Astrocyte of the spinal cord (primary cell): ENCODE data around the gene SIX3.

Source experiments
- DNase-seq: peaks from one replicate; pipeline ENCODE4 v3.0.0; 2011; ENCODE audit warnings: low read depth, low spot score
- H3K4me3 ChIP-seq: 2 replicates; pipeline ENCODE4 v1.5.1; 2011; ENCODE audit warnings: low read depth, mild to moderate bottlenecking, low read length, moderate library complexity
- CTCF ChIP-seq: IDR thresholded peaks from 2 replicates; pipeline ENCODE4 v1.5.1; 2012; ENCODE audit warnings: low read depth, mild to moderate bottlenecking, low read length, inconsistent platforms
- in situ Hi-C: cut with HindIII; loops from 2 replicates; pipeline ENCODE4 v1.10.0; 2017; ENCODE audit warnings: low sequenced_read_pairs

SIX3 gene

DNA sequence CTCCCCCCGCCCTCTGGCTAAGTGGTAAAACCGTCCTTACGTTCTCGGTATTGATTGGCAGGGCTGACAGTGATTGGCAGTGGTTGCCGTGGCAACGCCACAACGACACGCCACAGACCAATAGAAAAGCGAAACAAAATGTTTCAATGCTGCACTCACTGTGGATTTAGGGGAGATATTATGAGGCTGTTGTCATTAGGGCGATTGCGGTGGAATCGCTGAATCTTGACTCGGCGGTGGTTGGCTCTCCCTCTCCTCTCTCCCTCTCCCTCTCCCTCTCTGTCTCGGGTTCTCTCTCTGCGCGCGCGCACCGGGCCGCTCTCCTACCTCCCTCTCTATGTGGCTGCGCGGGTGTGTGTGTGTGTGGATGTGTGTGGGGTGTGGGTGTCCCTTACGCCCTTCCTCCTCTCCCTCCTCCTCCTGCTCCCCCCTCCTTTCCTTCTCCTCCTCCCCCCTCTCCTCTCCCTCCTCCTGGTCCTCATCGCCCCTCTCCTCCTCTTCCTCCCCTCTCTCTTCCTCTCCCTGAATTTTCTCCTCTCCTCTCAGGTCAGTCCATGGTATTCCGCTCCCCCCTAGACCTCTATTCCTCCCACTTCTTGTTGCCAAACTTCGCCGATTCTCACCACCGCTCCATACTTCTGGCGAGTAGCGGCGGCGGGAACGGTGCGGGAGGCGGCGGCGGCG is at the start of gene SIX3:
Gene SIX3 (plus strand): TSS at position 152 of the 684 bp plus-strand sequence. CDS start 403 bp downstream, at position 555.
- in situ Hi-C loops: no loop called here
- no peak for TF ChIP-seq CTCF
- no peak for DNase-seq
- H3K4me3 ChIP-seq: no peak within 1 kb of the TSS

GRCh38 chr2:44894058-44894457 is 47.4 kb upstream of the SIX3 start:
- TF ChIP-seq CTCF: no peak
- H3K4me3 ChIP-seq: no peak overlapping the region
- DNase-seq: no peak
- in situ Hi-C loops: no loop called here

DNA sequence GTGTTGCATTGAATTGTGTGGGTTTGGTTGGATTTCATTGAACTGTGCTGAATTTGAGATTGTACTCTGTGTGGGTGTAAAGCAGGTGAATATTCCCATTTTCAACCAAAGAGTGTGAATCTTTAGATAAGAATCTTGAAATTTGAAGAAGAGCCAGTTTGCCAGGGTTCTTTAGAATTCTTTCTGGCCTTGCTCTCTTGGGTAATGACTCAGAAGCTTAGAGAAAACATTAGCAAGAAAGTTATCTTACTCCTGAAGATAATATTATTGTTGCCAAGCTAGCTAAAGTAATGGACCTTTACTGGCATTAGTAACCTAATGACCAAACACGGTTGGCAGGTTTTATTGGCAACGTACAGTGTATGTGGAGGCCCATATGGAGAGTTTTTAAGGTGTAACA is 46.4 kb upstream of the SIX3 start:
- H3K4me3 ChIP-seq: no peak overlapping the region
- TF ChIP-seq CTCF: no peak
- in situ Hi-C loops: no loop called here
- no peak for DNase-seq

GRCh38 chr2:44897406-44897805 is 44.1 kb upstream of the SIX3 start:
- H3K4me3 ChIP-seq: no peak overlapping the region
- no peak for TF ChIP-seq CTCF
- in situ Hi-C loops: no loop called here
- DNase-seq: no peak

GRCh38 chr2:44902217-44903137 is 39.0 kb upstream of the SIX3 start:
- H3K4me3 ChIP-seq: no peak overlapping the region
- no peak for DNase-seq
- in situ Hi-C loops: no loop called here
- no peak for TF ChIP-seq CTCF

GRCh38 chr2:44904578-44904977 is 36.9 kb upstream of the SIX3 start:
- no peak for DNase-seq
- H3K4me3 ChIP-seq: no peak overlapping the region
- no peak for TF ChIP-seq CTCF
- in situ Hi-C loops: no loop called here
